Measurements from ENCODE around the gene VPS52.
A peak's percentile ranks its signal among the peaks of the same experiment; 100 is the strongest.
"Not testable (repeated sequence)": the region's sequence is repeated elsewhere in the genome, so short reads cannot be mapped to it uniquely, and the experiment has no call there.

VPS52 gene

GRCh38 chr6:33304216-33304615, 32.5 kb upstream of the VPS52 start:
- no peak for DNase-seq

GRCh38 chr6:33301877-33302276, 30.2 kb upstream of the VPS52 start:
- no peak for DNase-seq

DNA sequence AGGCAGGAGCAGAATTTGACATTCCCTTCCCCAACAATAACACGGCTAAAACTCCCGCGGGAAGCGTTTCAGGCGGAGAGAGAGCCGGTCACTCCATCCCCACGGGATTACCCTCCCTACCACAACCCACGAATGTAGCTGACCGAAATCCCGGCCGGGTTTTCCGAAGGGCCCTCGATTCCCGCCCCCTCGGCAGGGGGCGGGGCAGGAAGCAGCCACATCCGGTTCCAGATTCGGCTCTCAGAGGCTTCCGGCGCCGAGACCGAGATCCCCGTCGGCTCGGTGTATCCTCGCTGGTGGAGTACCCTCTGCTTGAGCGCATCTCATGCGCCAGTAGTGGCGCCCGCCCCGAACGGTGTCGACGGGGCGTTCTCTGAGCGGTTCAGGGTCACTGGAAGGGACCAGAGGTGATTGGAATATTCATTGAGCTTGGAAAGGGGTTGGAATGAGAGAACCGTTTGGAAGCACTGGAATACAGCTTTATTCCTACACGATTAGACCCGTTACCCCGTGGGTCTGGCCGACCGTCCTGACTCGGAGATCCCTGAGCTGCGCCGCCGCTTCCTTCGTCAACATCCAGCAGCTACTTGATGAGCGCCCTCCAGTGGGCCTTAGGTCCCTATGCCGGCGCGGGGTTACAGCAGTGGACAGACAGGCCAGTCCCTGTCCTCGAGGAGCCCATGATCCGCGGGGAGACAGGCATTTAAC, 27.7 kb upstream of the VPS52 start:
- peak; percentile 81 to 86 for DNase-seq

DNA sequence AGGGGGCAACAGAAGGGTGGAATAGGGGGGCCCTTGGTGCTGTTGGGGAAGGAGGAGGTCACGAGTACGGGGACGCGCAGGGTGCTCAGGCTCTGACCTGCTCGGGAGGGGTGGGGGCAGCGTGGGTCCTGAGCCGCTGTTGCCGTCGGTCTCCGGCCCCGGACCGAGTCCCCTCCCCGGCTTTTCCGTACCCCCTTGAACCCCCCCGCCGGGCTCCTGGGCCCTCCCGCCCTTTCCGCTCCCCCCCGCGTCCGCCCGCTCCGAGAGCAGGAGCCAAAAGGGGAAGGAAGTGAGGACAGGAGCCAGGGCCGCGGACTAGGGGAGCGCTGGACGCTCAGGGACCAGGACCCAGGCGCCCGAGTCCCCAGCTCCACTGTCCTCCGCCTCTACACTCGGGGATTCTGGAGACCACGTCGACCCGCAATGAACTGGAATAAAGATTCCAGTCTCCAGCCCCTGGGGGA, 27.1 kb upstream of the VPS52 start, which contains the start of gene RGL2:
RGL2 (minus strand) TSS at position 170 of the 464 bp plus-strand sequence. CDS start 332 bp downstream, outside the sequence.
- peak; percentile 74 to 80 for DNase-seq

- DNase-seq, result peak; percentile 47 to 59
Measured at GRCh38 chr6:33297956-33298772, 26.5 kb upstream of the VPS52 start.

DNA sequence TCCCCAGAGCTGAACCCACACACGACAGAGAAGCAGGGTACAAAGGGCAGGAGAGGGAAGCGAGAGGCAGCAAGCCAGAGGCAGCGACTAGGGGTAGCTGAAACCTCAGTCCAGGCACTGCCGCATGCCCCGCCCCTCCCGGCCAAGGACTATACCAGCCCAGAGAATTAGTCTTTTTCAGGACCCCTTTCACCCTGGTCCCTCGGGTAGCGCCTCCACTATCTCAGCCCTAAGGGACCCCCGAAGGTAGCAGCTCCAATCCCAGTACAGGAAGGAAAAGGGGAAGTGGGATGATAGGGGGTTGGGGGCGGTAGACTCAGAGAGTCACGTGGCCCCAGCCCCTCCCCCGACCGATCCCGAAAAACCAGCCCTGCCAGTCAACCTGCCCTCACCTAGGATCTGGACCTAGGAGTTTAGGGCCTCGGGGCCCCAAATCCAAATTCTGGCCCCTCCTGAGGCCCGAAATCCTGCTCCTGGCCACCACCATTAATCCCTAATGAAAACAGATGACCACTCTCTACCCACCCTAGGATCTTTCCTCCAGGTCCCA, 25.8 kb upstream of the VPS52 start:
- peak; percentile 8 to 46 for DNase-seq

GRCh38 chr6:33296797-33297405, 25.2 kb upstream of the VPS52 start:
- no peak for DNase-seq

DNA sequence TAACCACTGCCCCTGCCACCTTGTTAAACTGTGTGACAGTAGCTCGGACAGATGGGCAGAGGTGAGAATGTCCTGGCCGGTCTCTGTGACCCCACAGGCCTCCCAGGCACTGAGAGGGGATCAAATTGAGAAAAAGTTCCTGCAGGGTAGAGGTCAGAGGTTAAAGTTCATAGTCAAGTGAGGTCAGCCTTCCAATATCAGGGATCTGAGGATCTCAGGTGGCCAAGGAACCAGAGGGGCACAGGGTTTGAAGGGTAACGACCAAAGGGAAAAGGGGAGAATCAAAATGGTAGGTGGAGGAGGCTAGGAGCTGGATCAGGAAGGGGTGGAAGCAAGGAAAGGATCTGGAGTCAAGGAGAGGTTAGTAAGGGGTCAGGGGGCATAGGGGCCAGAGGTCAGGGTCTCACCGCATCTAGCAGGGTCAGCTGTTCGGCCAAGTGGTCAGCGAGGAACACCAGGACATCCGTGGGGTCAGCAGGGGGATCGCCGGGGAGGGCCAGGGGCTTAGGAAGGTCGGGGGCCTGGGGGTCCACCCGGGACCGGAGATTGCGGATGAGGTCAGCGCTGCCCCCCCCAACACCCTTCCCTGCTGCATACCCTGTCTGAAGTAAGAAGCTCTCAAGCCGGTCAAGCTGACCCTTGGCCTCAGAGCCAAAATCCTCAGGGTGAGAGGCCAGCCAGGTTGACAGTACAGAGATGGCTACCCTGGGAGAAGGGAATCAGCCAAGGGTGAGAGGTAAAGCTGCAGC, 24.1 kb upstream of the VPS52 start:
- DNase-seq, result no peak

- DNase-seq, result no peak
Measured at GRCh38 chr6:33294086-33294823, 22.6 kb upstream of the VPS52 start.

- no peak for DNase-seq
Measured at GRCh38 chr6:33292996-33293682, 21.5 kb upstream of the VPS52 start.

GRCh38 chr6:33290459-33290858, 18.8 kb upstream of the VPS52 start:
- no peak for DNase-seq

- DNase-seq, result no peak
Measured at GRCh38 chr6:33289784-33290315, 18.2 kb upstream of the VPS52 start.

DNA sequence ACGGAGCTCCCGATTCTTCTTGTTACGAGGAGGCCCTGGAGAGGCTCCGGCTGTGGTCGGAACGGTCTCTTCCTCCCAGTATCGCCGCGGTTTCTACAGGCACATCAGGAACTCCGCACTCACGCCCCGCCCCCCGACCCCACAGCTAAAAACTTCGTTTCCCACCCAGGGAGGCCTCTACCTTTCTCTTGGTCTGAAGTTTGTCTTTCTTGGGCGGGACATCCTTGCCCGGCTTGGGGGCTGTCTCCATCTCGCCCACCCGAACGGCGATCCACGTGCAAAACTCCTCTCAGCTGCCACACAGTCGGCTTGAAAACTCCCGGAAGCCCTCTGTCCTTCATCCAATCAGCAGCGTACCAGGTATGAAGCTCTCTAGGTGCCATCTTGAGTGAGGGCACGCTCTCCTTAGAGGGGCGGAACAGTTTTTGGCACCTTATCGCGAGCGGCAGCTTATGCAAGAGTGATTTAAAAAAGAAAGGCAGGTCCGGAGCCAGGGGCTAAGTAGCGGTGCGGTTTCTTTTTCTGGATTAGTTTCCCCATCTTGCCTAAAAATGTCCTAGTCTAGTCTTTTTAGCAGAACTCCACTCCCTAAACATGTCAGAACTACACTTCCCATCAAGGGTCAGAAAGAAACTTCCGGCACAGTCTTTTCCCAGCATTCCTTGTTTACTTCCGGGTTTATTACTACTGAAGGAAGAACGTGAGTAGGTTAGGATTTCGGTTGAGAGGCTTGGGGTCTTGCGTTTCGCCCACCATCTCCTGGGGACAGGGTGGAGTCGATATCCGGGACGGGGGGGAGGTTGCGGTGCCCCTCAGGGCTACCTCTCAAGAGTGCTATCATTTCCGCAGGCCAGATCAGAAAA, 17.5 kb upstream of the VPS52 start, which contains the start of the genes PFDN6 and WDR46:
PFDN6 (plus strand) TSS at position 681 of the 863 bp plus-strand sequence. CDS start 256 bp downstream, outside the sequence.
WDR46 (minus strand) TSS at position 319 of the 863 bp plus-strand sequence; CDS start at position 250, 69 bp downstream.
- peak; percentile 71 to 98 for DNase-seq

DNA sequence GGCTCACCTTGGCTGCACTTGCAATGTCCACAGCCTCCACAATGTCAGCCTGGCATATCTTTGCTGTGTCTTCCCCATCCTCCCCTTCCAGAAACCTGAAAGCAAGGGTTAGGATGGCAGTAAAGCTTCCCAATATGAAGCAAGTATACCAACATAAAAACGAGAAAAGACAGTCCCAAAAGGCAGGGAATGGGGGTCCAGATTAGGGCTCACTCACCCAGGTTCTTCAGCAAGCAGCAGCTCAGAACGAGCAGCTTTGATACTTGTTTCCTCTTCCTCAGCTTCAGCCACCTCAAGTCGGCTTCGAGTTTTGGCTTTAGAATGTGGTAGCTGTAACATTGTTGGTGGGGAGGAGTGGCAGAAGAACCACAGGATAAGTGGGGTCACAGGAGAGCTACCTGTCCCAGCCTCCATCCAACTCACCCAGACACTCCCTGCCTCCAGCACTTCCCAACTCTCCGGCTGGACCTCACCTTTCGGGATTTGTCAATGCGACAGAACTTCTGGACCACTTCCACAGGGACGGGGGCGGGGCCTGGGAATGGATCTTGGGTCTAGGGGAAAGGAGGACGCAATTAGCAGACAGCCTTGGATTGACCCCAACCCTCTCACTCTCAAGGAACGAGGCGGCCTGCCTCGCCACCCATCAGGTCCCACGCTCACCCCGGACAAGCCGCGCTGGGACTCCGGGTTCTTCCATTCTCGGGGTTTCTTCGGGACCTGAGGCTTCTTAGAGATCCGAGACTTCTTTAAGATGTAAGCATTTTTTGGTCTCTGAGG, 16.7 kb upstream of the VPS52 start:
- no peak for DNase-seq

GRCh38 chr6:33286946-33287914, 15.6 kb upstream of the VPS52 start:
- no peak for DNase-seq

DNA sequence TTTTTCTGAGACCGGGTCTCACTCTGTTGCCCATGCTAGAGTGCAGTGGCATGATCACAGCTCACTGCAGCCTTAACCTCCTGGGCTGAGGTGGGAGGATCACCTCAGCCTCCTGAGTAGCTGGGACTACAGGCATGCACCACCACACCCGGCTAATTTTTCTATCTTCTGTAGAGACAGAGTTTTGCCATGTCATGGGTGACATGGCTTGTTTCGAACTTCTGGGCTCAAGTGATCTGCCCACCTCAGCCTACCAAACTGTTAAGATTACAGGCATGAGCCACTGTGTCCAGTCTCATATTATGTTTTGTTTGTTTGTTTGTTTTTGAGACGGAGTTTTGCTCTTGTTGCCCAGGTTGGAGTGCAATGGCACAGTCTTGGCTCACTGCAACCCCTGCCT, 13.5 kb upstream of the VPS52 start:
- DNase-seq, result not testable (repeated sequence)

DNA sequence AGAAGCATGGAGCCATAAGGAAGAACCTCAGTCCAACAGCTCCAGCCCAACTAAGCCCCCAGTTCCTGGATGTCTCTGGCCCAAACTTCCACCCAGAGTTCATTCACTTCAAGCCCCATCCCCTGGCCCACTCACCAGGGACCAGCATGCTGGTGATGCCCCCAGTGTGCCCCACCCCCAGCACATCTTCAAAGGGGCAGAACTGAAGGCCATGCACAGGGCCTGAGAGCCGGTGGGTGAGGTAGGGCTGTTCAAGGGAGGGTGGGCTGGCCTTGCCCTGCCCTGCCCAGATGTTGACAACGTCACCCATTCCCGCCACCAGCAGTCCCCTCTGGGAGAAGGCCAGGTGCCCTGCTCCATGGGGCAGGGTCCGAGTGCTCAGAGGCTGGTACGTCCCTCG, 8.9 kb upstream of the VPS52 start:
- no peak for DNase-seq

Measured in bone marrow (tissue), 2 donors.